ENCODE measurements around the gene ACER3. TPM values are rescaled to one million over a fixed set of nuclear protein-coding genes. Genes with fewer than 3 reads are reported as not detected.
A peak's percentile ranks its signal among the peaks of the same experiment; 100 is the strongest.

The ACER3 gene
- total and polyA plus RNA-seq, 2 donors = 4.5 to 19.0 TPM

- no peak for DNase-seq (ENCODE audit: extremely low spot score)
- no peaks in the 10 kb centered on the region for H3K36me3 ChIP-seq (ENCODE audit: insufficient read depth)
- no peak overlapping the region for H3K27ac ChIP-seq (ENCODE audit: low read depth)
- H3K4me1 ChIP-seq (ENCODE audit: insufficient read depth) = peaks cover 2% of the 10 kb centered on the region
- 84% methylated on average over 8 of the region's 8 CpGs for WGBS
- peak overlapping the region; percentile 71 for H3K4me3 ChIP-seq (ENCODE audit: low read depth, low read length)
These were observed 207.2 kb downstream of the ACER3 start for GRCh38 chr11:77067861-77068443.

GRCh38 chr11:77068457-77069335 lies 208.0 kb downstream of the ACER3 start:
- Histone ChIP-seq H3K4me3 (ENCODE audit: low read depth, low read length) (no peak overlapping the region), H3K4me1 (ENCODE audit: insufficient read depth) (peaks cover 4% of the 10 kb centered on the region), H3K27ac (ENCODE audit: low read depth) (no peak overlapping the region), H3K36me3 (ENCODE audit: insufficient read depth) (no peaks in the 10 kb centered on the region)
- no peak for DNase-seq (ENCODE audit: extremely low spot score)
- WGBS = 84% methylated on average over 7 of the region's 7 CpGs

GRCh38 chr11:77069336-77069968 lies 208.7 kb downstream of the ACER3 start:
- Histone ChIP-seq H3K4me3 (ENCODE audit: low read depth, low read length) (no peak overlapping the region), H3K4me1 (ENCODE audit: insufficient read depth) (peaks cover 5% of the 10 kb centered on the region), H3K36me3 (ENCODE audit: insufficient read depth) (no peaks in the 10 kb centered on the region), H3K27ac (ENCODE audit: low read depth) (no peak overlapping the region)
- no peak for DNase-seq (ENCODE audit: extremely low spot score)
- 78% methylated on average over 6 of the region's 6 CpGs for WGBS

GRCh38 chr11:77069969-77070582 lies 209.4 kb downstream of the ACER3 start:
- Histone ChIP-seq H3K36me3 (ENCODE audit: insufficient read depth) (no peaks in the 10 kb centered on the region), H3K4me3 (ENCODE audit: low read depth, low read length) (no peak overlapping the region), H3K4me1 (ENCODE audit: insufficient read depth) (peaks cover 5% of the 10 kb centered on the region), H3K27ac (ENCODE audit: low read depth) (no peak overlapping the region)
- WGBS = 94% methylated on average over 8 of the region's 8 CpGs
- no peak for DNase-seq (ENCODE audit: extremely low spot score)

- H3K27ac ChIP-seq (ENCODE audit: low read depth) = no peak overlapping the region
- DNase-seq (ENCODE audit: extremely low spot score) = no peak
- 87% methylated on average over 7 of the region's 7 CpGs for WGBS
These were observed 210.4 kb downstream of the ACER3 start for GRCh38 chr11:77071077-77071476.

GRCh38 chr11:77071671-77072605 lies 211.2 kb downstream of the ACER3 start:
- Histone ChIP-seq H3K4me1 (ENCODE audit: insufficient read depth) (peaks cover 5% of the 10 kb centered on the region), H3K4me3 (ENCODE audit: low read depth, low read length) (no peak overlapping the region), H3K27ac (ENCODE audit: low read depth) (peak overlapping the region; percentile 48), H3K36me3 (ENCODE audit: insufficient read depth) (no peaks in the 10 kb centered on the region)
- WGBS = 84% methylated on average over 15 of the region's 15 CpGs
- no peak for DNase-seq (ENCODE audit: extremely low spot score)

More at GRCh38 chr11:77071077-77071476, 210.4 kb downstream of the ACER3 start:
- Histone ChIP-seq H3K4me3 (ENCODE audit: low read depth, low read length) (no peak overlapping the region), H3K4me1 (ENCODE audit: insufficient read depth) (peaks cover 5% of the 10 kb centered on the region), H3K36me3 (ENCODE audit: insufficient read depth) (no peaks in the 10 kb centered on the region)

- Histone ChIP-seq H3K4me1 (ENCODE audit: insufficient read depth) (peaks cover 5% of the 10 kb centered on the region), H3K4me3 (ENCODE audit: low read depth, low read length) (no peak overlapping the region), H3K27ac (ENCODE audit: low read depth) (peak overlapping the region; percentile 83), H3K36me3 (ENCODE audit: insufficient read depth) (no peaks in the 10 kb centered on the region)
- WGBS = 52% methylated on average over 8 of the region's 8 CpGs
- no peak for DNase-seq (ENCODE audit: extremely low spot score)
These were observed 212.2 kb downstream of the ACER3 start for GRCh38 chr11:77072851-77073327.

GRCh38 chr11:77073328-77074001 lies 212.7 kb downstream of the ACER3 start:
- H3K4me1 ChIP-seq (ENCODE audit: insufficient read depth) = peaks cover 5% of the 10 kb centered on the region
- H3K4me3 ChIP-seq (ENCODE audit: low read depth, low read length) = no peak overlapping the region
- 27% methylated on average over 11 of the region's 11 CpGs for WGBS
- DNase-seq (ENCODE audit: extremely low spot score) = no peak
- peak overlapping the region; percentile 91 for H3K27ac ChIP-seq (ENCODE audit: low read depth)
- H3K36me3 ChIP-seq (ENCODE audit: insufficient read depth) = no peaks in the 10 kb centered on the region

- peak overlapping the region; percentile 91 for H3K27ac ChIP-seq (ENCODE audit: low read depth)
- no peak for DNase-seq (ENCODE audit: extremely low spot score)
- H3K4me1 ChIP-seq (ENCODE audit: insufficient read depth) = peaks cover 5% of the 10 kb centered on the region
- WGBS = 84% methylated on average over 5 of the region's 5 CpGs
- no peaks in the 10 kb centered on the region for H3K36me3 ChIP-seq (ENCODE audit: insufficient read depth)
- no peak overlapping the region for H3K4me3 ChIP-seq (ENCODE audit: low read depth, low read length)
These were observed 213.5 kb downstream of the ACER3 start for GRCh38 chr11:77074205-77074604.

- Histone ChIP-seq H3K36me3 (ENCODE audit: insufficient read depth) (no peaks in the 10 kb centered on the region), H3K4me1 (ENCODE audit: insufficient read depth) (peaks cover 5% of the 10 kb centered on the region), H3K4me3 (ENCODE audit: low read depth, low read length) (no peak overlapping the region), H3K27ac (ENCODE audit: low read depth) (peak overlapping the region; percentile 91)
- DNase-seq (ENCODE audit: extremely low spot score) = no peak
- WGBS = 77% methylated on average over 15 of the region's 15 CpGs
These were observed 214.0 kb downstream of the ACER3 start for GRCh38 chr11:77074626-77075221.

GRCh38 chr11:77075425-77075905 lies 214.7 kb downstream of the ACER3 start:
- DNase-seq (ENCODE audit: extremely low spot score) = no peak
- no peak overlapping the region for H3K4me3 ChIP-seq (ENCODE audit: low read depth, low read length)
- H3K4me1 ChIP-seq (ENCODE audit: insufficient read depth) = peaks cover 5% of the 10 kb centered on the region
- H3K27ac ChIP-seq (ENCODE audit: low read depth) = peak overlapping the region; percentile 25
- H3K36me3 ChIP-seq (ENCODE audit: insufficient read depth) = no peaks in the 10 kb centered on the region
- WGBS = 75% methylated on average over 5 of the region's 5 CpGs
